NB4 (cell line): ENCODE measurements around the gene KLHL6.

ENCODE experiments used
- DNase-seq: peaks from one replicate; pipeline ENCODE4 v3.0.0; 2010; ENCODE audit warnings: low read depth
- H3K4me3 ChIP-seq: one replicate; pipeline ENCODE4 v1.5.1; 2011; ENCODE audit warnings: mild to moderate bottlenecking, low read depth, low read length, moderate library complexity
- MAX ChIP-seq: IDR thresholded peaks from 2 replicates; pipeline ENCODE4 v1.6.1; 2011; ENCODE audit warnings: low read depth, low read length
- MYC ChIP-seq: IDR thresholded peaks from 2 replicates; pipeline ENCODE4 v1.6.1; 2011; ENCODE audit warnings: low read depth, low read length
- POLR2A ChIP-seq: IDR thresholded peaks from 2 replicates; pipeline ENCODE4 v1.6.1; 2011; ENCODE audit warnings: mild to moderate bottlenecking; ENCODE audit not compliant: insufficient read length; ENCODE audit errors: extremely low read depth
- TF ChIP-seq, protein P1 (sequence below): IDR thresholded peaks from one replicate; pipeline ENCODE4 v1.5.1; 2012; ENCODE audit warnings: low read depth, low read length

KLHL6 gene

GRCh38 chr3:183548262-183548769, 7.2 kb downstream of the KLHL6 start:
- no peak overlapping the region for H3K4me3 ChIP-seq
- no peak for DNase-seq

GRCh38 chr3:183546625-183547024, 8.9 kb downstream of the KLHL6 start:
- DNase-seq = no peak
- TF ChIP-seq MYC (no peak), MAX (no peak), POLR2A (no peak)
- TF ChIP-seq, protein P1, sequence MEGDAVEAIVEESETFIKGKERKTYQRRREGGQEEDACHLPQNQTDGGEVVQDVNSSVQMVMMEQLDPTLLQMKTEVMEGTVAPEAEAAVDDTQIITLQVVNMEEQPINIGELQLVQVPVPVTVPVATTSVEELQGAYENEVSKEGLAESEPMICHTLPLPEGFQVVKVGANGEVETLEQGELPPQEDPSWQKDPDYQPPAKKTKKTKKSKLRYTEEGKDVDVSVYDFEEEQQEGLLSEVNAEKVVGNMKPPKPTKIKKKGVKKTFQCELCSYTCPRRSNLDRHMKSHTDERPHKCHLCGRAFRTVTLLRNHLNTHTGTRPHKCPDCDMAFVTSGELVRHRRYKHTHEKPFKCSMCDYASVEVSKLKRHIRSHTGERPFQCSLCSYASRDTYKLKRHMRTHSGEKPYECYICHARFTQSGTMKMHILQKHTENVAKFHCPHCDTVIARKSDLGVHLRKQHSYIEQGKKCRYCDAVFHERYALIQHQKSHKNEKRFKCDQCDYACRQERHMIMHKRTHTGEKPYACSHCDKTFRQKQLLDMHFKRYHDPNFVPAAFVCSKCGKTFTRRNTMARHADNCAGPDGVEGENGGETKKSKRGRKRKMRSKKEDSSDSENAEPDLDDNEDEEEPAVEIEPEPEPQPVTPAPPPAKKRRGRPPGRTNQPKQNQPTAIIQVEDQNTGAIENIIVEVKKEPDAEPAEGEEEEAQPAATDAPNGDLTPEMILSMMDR = no peak
- no peak overlapping the region for H3K4me3 ChIP-seq

More at GRCh38 chr3:183548262-183548769, 7.2 kb downstream of the KLHL6 start:
- TF ChIP-seq POLR2A (no peak), MAX (no peak), MYC (no peak)
- TF ChIP-seq, protein P1 = no peak

- no peak for DNase-seq
- H3K4me3 ChIP-seq = no peak overlapping the region
- TF ChIP-seq MAX (no peak), MYC (no peak), POLR2A (no peak)
- TF ChIP-seq, protein P1 = no peak
Measured at GRCh38 chr3:183545708-183546107, 9.8 kb downstream of the KLHL6 start.

DNA sequence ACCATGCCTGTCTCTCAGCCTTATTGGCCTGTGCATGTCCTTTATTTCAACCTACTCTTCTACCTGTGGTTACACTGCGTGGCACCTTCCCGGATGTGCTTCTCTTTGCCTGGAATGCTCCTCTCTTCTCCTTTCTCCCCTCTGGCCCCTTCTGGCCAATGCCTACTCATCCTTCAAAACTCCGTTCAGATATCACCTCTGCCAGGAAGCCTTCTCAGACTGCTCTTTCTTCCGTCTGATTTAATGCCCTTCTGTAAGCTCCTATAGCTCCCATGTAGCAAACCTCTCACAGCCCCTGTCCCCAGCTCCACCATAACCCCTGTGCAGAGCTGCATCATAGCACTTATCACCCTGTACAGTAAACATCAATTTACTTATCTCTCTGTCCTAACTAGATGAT, 13.2 kb downstream of the KLHL6 start:
- DNase-seq = no peak
- no peak overlapping the region for H3K4me3 ChIP-seq
- TF ChIP-seq MAX (no peak), MYC (no peak), POLR2A (no peak)
- TF ChIP-seq, protein P1 = no peak

- peak; percentile 60 for DNase-seq
- 0 out of 2 replicates have a peak, but pooled peaks have one; percentile 9 for TF ChIP-seq MYC
- no peak for TF ChIP-seq MAX
- TF ChIP-seq POLR2A = no peak
- TF ChIP-seq, protein P1 = no peak
- no peak overlapping the region for H3K4me3 ChIP-seq
Measured at GRCh38 chr3:183541738-183542137, 13.8 kb downstream of the KLHL6 start.
